SK-N-SH (cell line): ENCODE data around the gene TFAP2C. TPM values are rescaled to one million over a fixed set of nuclear protein-coding genes. Genes with fewer than 3 reads are reported as not detected.
A peak's percentile ranks its signal among the peaks of the same experiment; 100 is the strongest.

Source experiments
- CTCF ChIA-PET: fragments of 300-600, 350-600 bp; formaldehyde crosslinking; extraction: SDS; loops from one replicate; lab custom pipeline; 2021; lab: Yijun Ruan, JAX
- POLR2A ChIA-PET: fragments of 350-600 bp; sonication (Branson Sonifier 250); formaldehyde crosslinking; extraction: SDS; loops from one replicate; lab custom pipeline; 2020; ENCODE audit warnings: antibody characterized with exemption, inconsistent platforms; lab: Yijun Ruan, JAX
- DNase-seq: peaks from one replicate; pipeline ENCODE4 v3.0.0; 2012
- H2AFZ ChIP-seq: fragments of 200-600 bp; sonication (generic); 2 replicates; pipeline ENCODE4 v1.8.1; 2016; ENCODE audit warnings: antibody characterized with exemption, mild to moderate bottlenecking, low read depth
- H3F3A ChIP-seq: fragments of 200-600 bp; sonication (generic); replicated peaks from 2 replicates; pipeline ENCODE3; 2016; ENCODE audit warnings: antibody characterized with exemption, mild to moderate bottlenecking; ENCODE audit not compliant: insufficient read depth
- H3K27ac ChIP-seq, 2 experiments: fragments of 200-500 bp in 1 of 2; fragments of 200-600 bp in 1 of 2; sonication (Bioruptor generic) in 1 of 2; sonication (generic), shearing (Covaris generic) in 1 of 2; 2 replicates each; pipeline versions ENCODE4 v1.5.1 to v1.6.1; 2014 to 2016; ENCODE audit warnings: low read depth in 2 of 2, inconsistent platforms in 1 of 2, low read length in 1 of 2, mild to moderate bottlenecking in 1 of 2, mixed read lengths in 1 of 2
- H3K27me3 ChIP-seq: fragments of 200-600 bp; sonication (generic), shearing (Covaris generic); 2 replicates; pipeline ENCODE4 v1.6.1; 2016; ENCODE audit warnings: mixed run types; ENCODE audit not compliant: insufficient read depth
- H3K36me3 ChIP-seq, 2 experiments: fragments of 200-500 bp in 1 of 2; fragments of 200-600 bp in 1 of 2; sonication (Bioruptor generic) in 1 of 2; sonication (generic) in 1 of 2; replicated peaks in 1 of 2; 2 replicates each; pipeline versions ENCODE3 to v1.5.1; 2014 to 2016; ENCODE audit warnings: low read length in 1 of 2, mild to moderate bottlenecking in 1 of 2; ENCODE audit not compliant: insufficient read depth in 2 of 2, control insufficient read depth in 1 of 2
- H3K4me1 ChIP-seq, 2 experiments: fragments of 200-500 bp in 1 of 2; fragments of 200-600 bp in 1 of 2; sonication (Bioruptor generic) in 1 of 2; sonication (generic), shearing (Covaris generic) in 1 of 2; 2 replicates each; pipeline versions ENCODE4 v1.5.1 to v1.6.1; 2014 to 2016; ENCODE audit warnings: low read depth in 1 of 2, low read length in 1 of 2, mixed run types in 1 of 2; ENCODE audit not compliant: insufficient read depth in 2 of 2, control insufficient read depth in 1 of 2
- H3K4me2 ChIP-seq: fragments of 200-600 bp; sonication (generic), shearing (Covaris generic); 2 replicates; pipeline ENCODE4 v1.6.1; 2017; ENCODE audit warnings: mixed run types
- H3K4me3 ChIP-seq, 2 experiments: fragments of 200-500 bp in 1 of 2; fragments of 200-600 bp in 1 of 2; sonication (Bioruptor generic) in 1 of 2; sonication (generic), shearing (Covaris generic) in 1 of 2; 2 replicates each; pipeline versions ENCODE4 v1.5.1 to v1.8.1; 2014 to 2016; ENCODE audit warnings: low read depth in 2 of 2, inconsistent platforms in 1 of 2, low read length in 1 of 2, mild to moderate bottlenecking in 1 of 2, mixed read lengths in 1 of 2, moderate library complexity in 1 of 2
- H3K79me2 ChIP-seq: fragments of 200-600 bp; sonication (generic); 2 replicates; pipeline ENCODE4 v1.8.1; 2017; ENCODE audit warnings: mild to moderate bottlenecking; ENCODE audit not compliant: insufficient read depth
- H3K9ac ChIP-seq: fragments of 200-600 bp; sonication (generic); 2 replicates; pipeline ENCODE4 v1.6.1; 2017; ENCODE audit warnings: mixed run types
- H3K9me2 ChIP-seq: fragments of 200-600 bp; sonication (generic); 2 replicates; pipeline ENCODE4 v1.6.1; 2017; ENCODE audit warnings: mixed run types
- H3K9me3 ChIP-seq: fragments of 200-600 bp; sonication (generic); 2 replicates; pipeline ENCODE4 v1.6.1; 2017; ENCODE audit warnings: mixed run types, mild to moderate bottlenecking, moderate library complexity
- H4K20me1 ChIP-seq: fragments of 200-600 bp; sonication (generic); 2 replicates; pipeline ENCODE4 v1.6.1; 2017; ENCODE audit warnings: mild to moderate bottlenecking, mixed run types; ENCODE audit not compliant: insufficient read depth
- CHD2 ChIP-seq: fragments of 150-350 bp; IDR thresholded peaks from 2 replicates; pipeline ENCODE4 v1.6.1; 2018; ENCODE audit warnings: low read length; ENCODE audit not compliant: partially characterized antibody
- CTCF ChIP-seq: fragments of 200-600 bp; sonication (generic); IDR thresholded peaks from 2 replicates; pipeline ENCODE4 v1.6.1; 2017; ENCODE audit warnings: antibody characterized with exemption, mild to moderate bottlenecking, moderate library complexity
- MEF2A ChIP-seq: IDR thresholded peaks from 2 replicates; pipeline ENCODE4 v1.4.0; 2012; ENCODE audit warnings: low read depth, borderline replicate concordance
- RXRA ChIP-seq: IDR thresholded peaks from 2 replicates; pipeline ENCODE4 v1.4.0; 2012; ENCODE audit warnings: low read depth, mild to moderate bottlenecking, borderline replicate concordance
- TAF1 ChIP-seq: IDR thresholded peaks from 2 replicates; pipeline ENCODE4 v1.6.1; 2012; ENCODE audit warnings: low read depth, mild to moderate bottlenecking, low read length, moderate library complexity, borderline replicate concordance
- TCF12 ChIP-seq: IDR thresholded peaks from 2 replicates; pipeline ENCODE4 v1.4.0; 2012
- TEAD4 ChIP-seq: IDR thresholded peaks from 2 replicates; pipeline ENCODE4 v1.4.0; 2012; ENCODE audit warnings: mild to moderate bottlenecking, borderline replicate concordance; ENCODE audit not compliant: insufficient read depth
- USF1 ChIP-seq: IDR thresholded peaks from 2 replicates; pipeline ENCODE4 v1.4.0; 2012; ENCODE audit warnings: low read depth, borderline replicate concordance
- ZBTB33 ChIP-seq: IDR thresholded peaks from 2 replicates; pipeline ENCODE4 v1.4.0; 2012; ENCODE audit warnings: low read depth, borderline replicate concordance
- WGBS: methylation state at CpG from one replicate; pipeline ENCODE4 v1.1.6; 2017; ENCODE audit warnings: low lambda C conversion rate; 5-methylcytosine and 5-hydroxymethylcytosine counted together
- polyA plus RNA-seq, 3 experiments: library from polyadenylated mRNA; depleted of rRNA; stranded (reverse); fragments of >200 nt; gene quantifications; 2 replicates each; pipeline ENCODE4 v1.2.3, GENCODE V29; 2012

TFAP2C gene
- polyA plus RNA-seq, 1 of the 3 experiments (the other 2 are of a cell fraction) = not detected

- CTCF ChIA-PET = interaction anchor here (0.6 kb wide), 1 partner anchor 169 kb away, joined by 3 read pairs; no protein-coding TSS in a partner anchor
- Histone ChIP-seq H3F3A (no peaks in the 10 kb centered on the region), H2AFZ (no peak overlapping the region), H3K9me3 (no peaks in the 10 kb centered on the region), H3K27ac (no peak overlapping the region), H3K4me2 (no peak overlapping the region), H3K4me1 (no peaks in the 10 kb centered on the region), H3K4me3 (peak overlapping the region in 1 of 2 experiments; percentile 46; a peak in 1 of 4 replicates), H3K9me2 (no peaks in the 10 kb centered on the region), H4K20me1 (no peaks in the 10 kb centered on the region), H3K36me3 (no peaks in the 10 kb centered on the region), H3K79me2 (no peaks in the 10 kb centered on the region), H3K27me3 (peaks cover 98% of the 10 kb centered on the region), H3K9ac (no peak overlapping the region)
- TF ChIP-seq RXRA = no peak
- TF ChIP-seq CHD2 = no peak
- TF ChIP-seq CTCF = peak; percentile 32; the same call in 1 of the 2 replicates
- no peak for TF ChIP-seq MEF2A
- POLR2A ChIA-PET = no interaction called here
- 3% methylated on average over 20 of the region's 38 CpGs for WGBS
- peak; percentile 59 for DNase-seq
Observed at GRCh38 chr20:56630086-56630493, 984 bp downstream of the TFAP2C start.

- Histone ChIP-seq H3K27me3 (peaks cover 96% of the 10 kb centered on the region), H3K36me3 (no peaks in the 10 kb centered on the region), H2AFZ (no peak overlapping the region), H4K20me1 (no peaks in the 10 kb centered on the region), H3K27ac (no peak overlapping the region), H3K4me1 (no peaks in the 10 kb centered on the region), H3K79me2 (no peaks in the 10 kb centered on the region), H3K9ac (no peak overlapping the region), H3K9me2 (no peaks in the 10 kb centered on the region), H3F3A (no peaks in the 10 kb centered on the region), H3K9me3 (no peaks in the 10 kb centered on the region), H3K4me3 (peak overlapping the region in 1 of 2 experiments; percentile 46; a peak in 1 of 4 replicates), H3K4me2 (no peak overlapping the region)
- peak; percentile 28 for DNase-seq
- ChIA-PET CTCF (no interaction called here), POLR2A (no interaction called here)
- WGBS = 5% methylated on average over 35 of the region's 82 CpGs
- no peak for TF ChIP-seq USF1
- no peak for TF ChIP-seq TCF12
- TF ChIP-seq CHD2 = no peak
- no peak for TF ChIP-seq TAF1
- TF ChIP-seq ZBTB33 = no peak
- no peak for TF ChIP-seq TEAD4
- no peak for TF ChIP-seq CTCF
Observed at GRCh38 chr20:56630506-56631317, 1.6 kb downstream of the TFAP2C start.
